H1 (cell line): Measurements from ENCODE around the gene JADE1. TPM values are rescaled to one million over a fixed set of nuclear protein-coding genes. Genes with fewer than 3 reads are reported as not detected.

ENCODE experiments used
- GTF2F1 ChIP-seq: IDR thresholded peaks from 2 replicates; pipeline ENCODE4 v1.6.1; 2012; ENCODE audit warnings: low read depth, low read length, improper control_type of control experiment, borderline replicate concordance
- polyA plus RNA-seq, 7 experiments: library from polyadenylated mRNA; depleted of rRNA in 3 of 7; stranded (reverse) in 5 of 7; unstranded in 2 of 7; fragments of >200 nt in 5 of 7; fragments of 200-250 nt in 2 of 7; gene quantifications; 1 replicate in 5 of 7; 2 replicates in 1 of 7; 4 replicates in 1 of 7; pipeline versions ENCODE4 v1.2.1 to v1.2.3, GENCODE V29; 2011 to 2013; ENCODE audit warnings: missing spikeins in 2 of 7, mixed read lengths in 2 of 7
- total RNA-seq: library from RNA; stranded (reverse); fragmentation: NEBNext Ultra II Directional; extraction: Animal tissue kit (Norgen Biotek cat#: 25700); gene quantifications from 2 replicates; pipeline ENCODE4 v1.2.1, GENCODE V29; 2021

Gene JADE1
- total and polyA plus RNA-seq, 2 of the 8 experiments (the other 6 are each of a cell fraction or from before 2014, with no cell fraction given), result 37.7 to 213 TPM

- TF ChIP-seq GTF2F1, result no peak
These were observed 66.7 kb downstream of the JADE1 start (continued) for GRCh38 chr4:128876200-128876599.
